AG04450 (cell line): ENCODE data around the gene NCAN. TPM values are rescaled to one million over a fixed set of nuclear protein-coding genes. Genes with fewer than 3 reads are reported as not detected.
A peak's percentile ranks its signal among the peaks of the same experiment; 100 is the strongest.

Source experiments
- CTCF ChIA-PET: fragments of 300-600, 350-600 bp; formaldehyde crosslinking; extraction: SDS; loops from one replicate; lab custom pipeline; 2022; ENCODE audit warnings: antibody characterized with exemption, inconsistent platforms; lab: Charles Lee
- POLR2A ChIA-PET: fragments of 350-600 bp; formaldehyde crosslinking; extraction: SDS; loops from one replicate; lab custom pipeline; 2021; ENCODE audit warnings: antibody characterized with exemption, inconsistent platforms; lab: Yijun Ruan, JAX
- DNase-seq: peaks from one replicate; pipeline ENCODE4 v3.0.0-alpha.2; 2011; ENCODE audit warnings: low read depth, low spot score
- H3K27ac ChIP-seq: one replicate; pipeline ENCODE4 v1.5.1; 2012; ENCODE audit warnings: low read depth, low read length, control low read depth
- H3K27me3 ChIP-seq: one replicate; pipeline ENCODE4 v1.6.0; 2012; ENCODE audit warnings: low read length; ENCODE audit not compliant: control insufficient read depth, insufficient read depth
- H3K4me3 ChIP-seq: 2 replicates; pipeline ENCODE4 v1.5.1; 2011; ENCODE audit warnings: mild to moderate bottlenecking, low read depth, low read length, control low read depth
- H3K9me3 ChIP-seq: 2 replicates; pipeline ENCODE4 v1.5.1; 2012; ENCODE audit warnings: low read length; ENCODE audit not compliant: control insufficient read depth, insufficient read depth
- CTCF ChIP-seq: IDR thresholded peaks from 2 replicates; pipeline ENCODE4 v1.5.1; 2011; ENCODE audit warnings: low read depth, low read length, control low read depth, inconsistent platforms
- polyA plus RNA-seq: library from polyadenylated mRNA; depleted of rRNA; stranded (reverse); fragments of >200 nt; gene quantifications from 2 replicates; pipeline ENCODE4 v1.2.3, GENCODE V29; 2011

NCAN gene
- polyA plus RNA-seq, 1 experiment: not detected

- DNase-seq: no peak
- ChIA-PET CTCF (no interaction called here), POLR2A (no interaction called here)
- H3K27ac ChIP-seq: no peak overlapping the region
- TF ChIP-seq CTCF: no peak
- no peaks in the 10 kb centered on the region for H3K27me3 ChIP-seq
- H3K4me3 ChIP-seq: no peak overlapping the region
- H3K9me3 ChIP-seq: peaks cover 11% of the 10 kb centered on the region
Measured at GRCh38 chr19:19176950-19177349, 34.8 kb upstream of the NCAN start.

- no peak for DNase-seq
- H3K27me3 ChIP-seq: no peaks in the 10 kb centered on the region
- no peak overlapping the region for H3K27ac ChIP-seq
- no peak overlapping the region for H3K4me3 ChIP-seq
- no peak for TF ChIP-seq CTCF
- CTCF ChIA-PET: no interaction called here
- POLR2A ChIA-PET: no interaction called here
- H3K9me3 ChIP-seq: peaks cover 11% of the 10 kb centered on the region
Measured at GRCh38 chr19:19179548-19180441, 32.0 kb upstream of the NCAN start.

- DNase-seq: no peak
- H3K27me3 ChIP-seq: no peaks in the 10 kb centered on the region
- H3K4me3 ChIP-seq: no peak overlapping the region
- H3K9me3 ChIP-seq: peaks cover 11% of the 10 kb centered on the region
- CTCF ChIA-PET: no interaction called here
- no peak for TF ChIP-seq CTCF
- no peak overlapping the region for H3K27ac ChIP-seq
- POLR2A ChIA-PET: no interaction called here
Measured at GRCh38 chr19:19181488-19181998, 30.2 kb upstream of the NCAN start.

GRCh38 chr19:19185853-19186740, 25.7 kb upstream of the NCAN start:
- peak; percentile 64 for TF ChIP-seq CTCF
- Histone ChIP-seq H3K27ac (no peak overlapping the region), H3K9me3 (no peaks in the 10 kb centered on the region; the same call in 1 of the 2 replicates), H3K4me3 (no peak overlapping the region), H3K27me3 (no peaks in the 10 kb centered on the region)
- CTCF ChIA-PET: interaction anchor here (0.5 to 1.6 kb wide), 3 partner anchors 8 to 152 kb away, joined by 3 to 6 read pairs (median 3); no protein-coding TSS in a partner anchor
- POLR2A ChIA-PET: no interaction called here
- DNase-seq: no peak
